ENCODE results near the gene KMT5B.

Gene KMT5B

DNA sequence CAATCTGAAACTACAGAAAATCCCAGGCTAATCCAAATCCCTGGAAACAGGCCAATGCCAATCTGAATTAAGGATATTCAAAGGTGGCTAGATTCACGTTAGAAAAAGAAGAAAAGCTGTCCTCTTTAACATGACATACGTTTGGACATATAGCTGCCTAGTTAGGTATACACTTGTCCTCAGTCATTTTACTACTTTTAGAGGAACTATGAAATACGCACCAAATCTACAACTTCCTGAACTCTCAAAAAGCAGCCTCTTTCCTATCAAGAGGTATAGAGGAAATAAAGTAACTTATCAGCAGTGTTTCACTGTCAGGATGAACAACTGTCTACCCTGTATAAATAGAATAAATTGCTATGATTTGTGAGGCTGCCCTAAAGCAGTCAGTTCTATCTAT, 24.0 kb downstream of the KMT5B start:
- TF ChIP-seq, protein P1, sequence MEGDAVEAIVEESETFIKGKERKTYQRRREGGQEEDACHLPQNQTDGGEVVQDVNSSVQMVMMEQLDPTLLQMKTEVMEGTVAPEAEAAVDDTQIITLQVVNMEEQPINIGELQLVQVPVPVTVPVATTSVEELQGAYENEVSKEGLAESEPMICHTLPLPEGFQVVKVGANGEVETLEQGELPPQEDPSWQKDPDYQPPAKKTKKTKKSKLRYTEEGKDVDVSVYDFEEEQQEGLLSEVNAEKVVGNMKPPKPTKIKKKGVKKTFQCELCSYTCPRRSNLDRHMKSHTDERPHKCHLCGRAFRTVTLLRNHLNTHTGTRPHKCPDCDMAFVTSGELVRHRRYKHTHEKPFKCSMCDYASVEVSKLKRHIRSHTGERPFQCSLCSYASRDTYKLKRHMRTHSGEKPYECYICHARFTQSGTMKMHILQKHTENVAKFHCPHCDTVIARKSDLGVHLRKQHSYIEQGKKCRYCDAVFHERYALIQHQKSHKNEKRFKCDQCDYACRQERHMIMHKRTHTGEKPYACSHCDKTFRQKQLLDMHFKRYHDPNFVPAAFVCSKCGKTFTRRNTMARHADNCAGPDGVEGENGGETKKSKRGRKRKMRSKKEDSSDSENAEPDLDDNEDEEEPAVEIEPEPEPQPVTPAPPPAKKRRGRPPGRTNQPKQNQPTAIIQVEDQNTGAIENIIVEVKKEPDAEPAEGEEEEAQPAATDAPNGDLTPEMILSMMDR (conservative IDR thresholded peaks at IDR 0.05; ENCODE audit: low read depth, low read length) = no peak
- no peak overlapping the region for H3K9ac ChIP-seq
- no peak overlapping the region for H3K4me3 ChIP-seq (IDR thresholded peaks at IDR 0.05; ENCODE audit: insufficient read depth, low read depth, low read length)
- H3K36me3 ChIP-seq (ENCODE audit: insufficient read depth) = peaks cover 6% of the 10 kb centered on the region; the same call in 1 of the 2 replicates
- H3K27ac ChIP-seq = no peak overlapping the region
- H3K27me3 ChIP-seq (ENCODE audit: insufficient read depth, low read depth) = no peaks in the 10 kb centered on the region
- H3K79me2 ChIP-seq (ENCODE audit: insufficient read depth, low read depth) = peaks cover 44% of the 10 kb centered on the region
- no peaks in the 10 kb centered on the region for H4K20me1 ChIP-seq (ENCODE audit: insufficient read depth)
- H3K4me2 ChIP-seq = no peak overlapping the region
- peaks cover 19% of the 10 kb centered on the region for H3K4me1 ChIP-seq (ENCODE audit: low read depth, poor library complexity, severe bottlenecking)
- H2AFZ ChIP-seq (ENCODE audit: low read depth) = no peak overlapping the region

DNA sequence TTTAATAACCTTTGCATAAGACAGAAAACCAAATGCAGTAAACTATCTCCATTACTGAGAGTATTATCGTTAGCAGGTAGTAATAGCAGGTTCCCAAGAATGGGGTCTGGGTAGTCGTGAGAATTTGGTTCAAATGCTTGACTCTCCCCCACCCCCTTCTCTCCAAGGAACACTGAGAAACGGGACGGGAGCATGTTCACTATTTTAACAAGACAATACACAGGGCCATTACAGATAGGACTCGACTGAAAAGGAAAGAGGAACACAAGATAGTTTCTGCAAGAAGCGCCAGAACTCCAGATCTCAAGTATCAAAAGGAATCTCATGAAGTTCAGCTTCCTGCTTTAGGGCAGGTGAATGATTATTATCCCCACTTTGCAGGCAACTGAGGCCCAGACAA, 27.0 kb downstream of the KMT5B start:
- H3K79me2 ChIP-seq (ENCODE audit: insufficient read depth, low read depth) = peaks cover 18% of the 10 kb centered on the region; the same call in 1 of the 2 replicates
- TF ChIP-seq, protein P1 (conservative IDR thresholded peaks at IDR 0.05; ENCODE audit: low read depth, low read length) = no peak
- peaks cover 6% of the 10 kb centered on the region; the same call in 1 of the 2 replicates for H3K36me3 ChIP-seq (ENCODE audit: insufficient read depth)
- H2AFZ ChIP-seq (ENCODE audit: low read depth) = no peak overlapping the region
- no peaks in the 10 kb centered on the region for H3K27me3 ChIP-seq (ENCODE audit: insufficient read depth, low read depth)
- H3K4me1 ChIP-seq (ENCODE audit: low read depth, poor library complexity, severe bottlenecking) = peaks cover 13% of the 10 kb centered on the region
- H3K4me2 ChIP-seq = no peak overlapping the region
- H3K9ac ChIP-seq = no peak overlapping the region
- H3K4me3 ChIP-seq (IDR thresholded peaks at IDR 0.05; ENCODE audit: insufficient read depth, low read depth, low read length) = no peak overlapping the region
- H4K20me1 ChIP-seq (ENCODE audit: insufficient read depth) = no peaks in the 10 kb centered on the region
- no peak overlapping the region for H3K27ac ChIP-seq

DNA sequence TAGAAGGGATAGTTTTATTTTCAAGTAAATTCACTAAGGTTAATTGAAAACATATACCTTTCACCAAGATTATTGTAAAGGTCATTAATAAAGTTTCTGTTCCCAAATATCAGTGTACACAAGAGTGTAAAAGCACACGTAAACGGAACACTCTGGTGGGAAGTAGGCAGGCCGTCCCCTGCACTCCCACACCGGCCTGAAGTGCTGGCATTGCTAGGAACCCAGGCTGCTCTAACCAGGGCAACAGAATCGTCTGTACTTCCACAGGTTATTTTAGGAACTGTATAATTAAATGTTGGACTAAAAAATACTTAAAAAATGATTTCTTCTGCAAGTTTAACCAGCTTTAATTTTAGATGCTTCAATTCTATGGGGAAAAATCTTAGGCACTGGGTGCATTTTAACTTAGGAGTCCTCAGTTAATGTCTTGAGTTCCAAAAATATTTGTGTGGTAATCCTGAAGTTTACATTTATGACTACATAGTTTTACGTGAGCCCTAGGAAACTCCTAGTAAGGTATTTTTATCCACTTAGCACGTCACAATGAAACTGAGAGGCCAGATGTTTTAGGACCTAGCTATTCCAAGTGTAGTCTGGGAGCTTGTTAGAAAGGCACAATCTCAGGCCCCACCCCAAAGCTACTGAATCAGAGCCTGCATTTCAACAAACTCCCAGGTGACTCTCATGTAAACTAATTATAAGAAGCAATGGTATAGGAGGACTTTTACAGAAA, 31.2 kb downstream of the KMT5B start:
- no peak overlapping the region for H3K9ac ChIP-seq
- no peaks in the 10 kb centered on the region for H4K20me1 ChIP-seq (ENCODE audit: insufficient read depth)
- no peaks in the 10 kb centered on the region for H3K79me2 ChIP-seq (ENCODE audit: insufficient read depth, low read depth)
- peaks cover 13% of the 10 kb centered on the region for H3K4me1 ChIP-seq (ENCODE audit: low read depth, poor library complexity, severe bottlenecking)
- no peak overlapping the region for H3K27ac ChIP-seq
- TF ChIP-seq, protein P1 (conservative IDR thresholded peaks at IDR 0.05; ENCODE audit: low read depth, low read length) = no peak
- no peaks in the 10 kb centered on the region for H3K27me3 ChIP-seq (ENCODE audit: insufficient read depth, low read depth)
- no peak overlapping the region for H2AFZ ChIP-seq (ENCODE audit: low read depth)
- no peak overlapping the region for H3K4me2 ChIP-seq
- peaks cover 6% of the 10 kb centered on the region; the same call in 1 of the 2 replicates for H3K36me3 ChIP-seq (ENCODE audit: insufficient read depth)
- no peak overlapping the region for H3K4me3 ChIP-seq (IDR thresholded peaks at IDR 0.05; ENCODE audit: insufficient read depth, low read depth, low read length)

DNA sequence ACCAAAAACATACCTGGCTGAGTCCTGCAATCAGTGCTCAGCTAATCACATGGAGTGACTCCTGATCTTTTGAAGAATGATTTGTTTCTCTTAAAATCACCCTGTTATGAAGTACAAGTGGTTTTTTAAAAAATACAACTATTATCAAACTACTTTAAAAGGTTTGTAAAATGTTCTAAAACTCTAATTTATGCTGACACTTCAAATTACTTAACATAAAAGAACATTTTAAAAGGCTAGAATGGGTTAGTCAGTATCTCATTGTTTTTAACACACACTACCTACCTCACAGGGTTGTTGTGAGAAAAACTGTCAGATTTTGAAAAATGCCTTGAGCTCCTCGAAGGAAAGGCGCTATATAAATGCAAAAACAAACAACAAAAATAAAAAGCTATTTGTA, 33.2 kb downstream of the KMT5B start:
- Histone ChIP-seq H3K79me2 (ENCODE audit: insufficient read depth, low read depth) (no peaks in the 10 kb centered on the region), H3K27ac (no peak overlapping the region), H3K36me3 (ENCODE audit: insufficient read depth) (peaks cover 6% of the 10 kb centered on the region; the same call in 1 of the 2 replicates), H3K4me2 (no peak overlapping the region), H3K4me3 (IDR thresholded peaks at IDR 0.05; ENCODE audit: insufficient read depth, low read depth, low read length) (no peak overlapping the region), H2AFZ (ENCODE audit: low read depth) (no peak overlapping the region), H3K27me3 (ENCODE audit: insufficient read depth, low read depth) (no peaks in the 10 kb centered on the region), H4K20me1 (ENCODE audit: insufficient read depth) (no peaks in the 10 kb centered on the region), H3K4me1 (ENCODE audit: low read depth, poor library complexity, severe bottlenecking) (peaks cover 13% of the 10 kb centered on the region), H3K9ac (no peak overlapping the region)
- TF ChIP-seq, protein P1 (conservative IDR thresholded peaks at IDR 0.05; ENCODE audit: low read depth, low read length) = no peak
